ENCODE results near the gene LIG1. TPM values are rescaled to one million over a fixed set of nuclear protein-coding genes. Genes with fewer than 3 reads are reported as not detected.

Gene LIG1
- total and polyA plus RNA-seq, 9 of the 15 experiments (the other 6 are each of a cell fraction or from before 2014, with no cell fraction given), result 9.6 to 114 (median 71.1) TPM

DNA sequence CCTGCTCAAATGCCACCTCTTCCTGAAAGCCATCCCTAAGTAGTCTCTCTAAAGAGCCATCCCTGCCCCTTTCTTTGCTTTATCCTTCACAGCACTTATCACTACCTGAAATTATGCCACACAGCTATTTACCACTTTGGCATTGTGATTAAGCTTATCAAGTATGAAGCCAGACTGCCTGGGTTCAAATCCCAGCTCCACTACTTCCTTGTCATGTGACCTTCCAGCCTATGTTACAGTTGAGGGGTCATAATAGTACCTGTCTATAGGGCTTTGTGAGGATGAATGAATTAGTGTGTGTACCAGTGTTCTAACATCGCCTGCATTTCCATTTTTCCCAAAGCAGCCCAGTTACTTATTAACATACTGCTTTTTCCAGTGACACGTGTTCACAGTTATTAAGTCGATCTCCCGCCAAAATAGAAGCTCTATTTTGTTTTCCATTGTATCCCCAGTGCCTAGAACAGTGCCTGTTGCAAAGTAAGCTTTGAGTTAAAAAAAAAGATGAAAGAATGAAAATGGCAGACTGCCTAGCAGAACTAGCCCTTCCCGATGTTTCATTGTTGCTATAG is 33.2 kb upstream of the LIG1 start (continued):
- TF ChIP-seq, protein P1, sequence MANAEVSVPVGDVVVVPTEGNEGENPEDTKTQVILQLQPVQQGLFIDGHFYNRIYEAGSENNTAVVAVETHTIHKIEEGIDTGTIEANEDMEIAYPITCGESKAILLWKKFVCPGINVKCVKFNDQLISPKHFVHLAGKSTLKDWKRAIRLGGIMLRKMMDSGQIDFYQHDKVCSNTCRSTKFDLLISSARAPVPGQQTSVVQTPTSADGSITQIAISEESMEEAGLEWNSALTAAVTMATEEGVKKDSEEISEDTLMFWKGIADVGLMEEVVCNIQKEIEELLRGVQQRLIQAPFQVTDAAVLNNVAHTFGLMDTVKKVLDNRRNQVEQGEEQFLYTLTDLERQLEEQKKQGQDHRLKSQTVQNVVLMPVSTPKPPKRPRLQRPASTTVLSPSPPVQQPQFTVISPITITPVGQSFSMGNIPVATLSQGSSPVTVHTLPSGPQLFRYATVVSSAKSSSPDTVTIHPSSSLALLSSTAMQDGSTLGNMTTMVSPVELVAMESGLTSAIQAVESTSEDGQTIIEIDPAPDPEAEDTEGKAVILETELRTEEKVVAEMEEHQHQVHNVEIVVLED (CRISPR knock-in tag; IDR thresholded peaks at IDR 0.05), result no peak
- TF ChIP-seq HDAC2 (IDR thresholded peaks at IDR 0.05) (peak; percentile 19; the same call in 1 of the 2 replicates), TBL1XR1 (IDR thresholded peaks at IDR 0.05; ENCODE audit: low read length in 2 of 2) (no peak), RNF2 (IDR thresholded peaks at IDR 0.05) (no peak), NONO (IDR thresholded peaks at IDR 0.05; ENCODE audit: low read depth in 2 of 2, low read length in 1 of 2) (no peak), ZNF41 (CRISPR knock-in tag; conservative IDR thresholded peaks at IDR 0.05) (no peak), POLR2G (IDR thresholded peaks at IDR 0.05; ENCODE audit: low read depth, low read length) (no peak), SAFB (IDR thresholded peaks at IDR 0.05; ENCODE audit: borderline replicate concordance, low read depth, low read length) (no peak), ZNF3 (CRISPR knock-in tag; IDR thresholded peaks at IDR 0.05) (no peak), HNRNPL (IDR thresholded peaks at IDR 0.05; ENCODE audit: low read depth, low read length) (no peak), FOXK1 (CRISPR knock-in tag; IDR thresholded peaks at IDR 0.05; ENCODE audit: borderline replicate concordance) (no peak), TBP (optimal IDR thresholded peaks at IDR 0.05; ENCODE audit: low read depth, low read length) (no peak), HMG20A (CRISPR knock-in tag; conservative IDR thresholded peaks at IDR 0.05) (no peak), NEUROD1 (IDR thresholded peaks at IDR 0.05; ENCODE audit: borderline replicate concordance, low read depth, low read length, partially characterized antibody) (no peak), SP2 (IDR thresholded peaks at IDR 0.05; ENCODE audit: extremely low read depth, low read depth, low read length, poor library complexity, severe bottlenecking) (no peak), ZNF785 (CRISPR knock-in tag; IDR thresholded peaks at IDR 0.05) (no peak), NCOA1 (IDR thresholded peaks at IDR 0.05; ENCODE audit: low read depth) (no peak), KDM2B (CRISPR knock-in tag; IDR thresholded peaks at IDR 0.05) (no peak), MYNN (IDR thresholded peaks at IDR 0.05) (0 out of 2 replicates have a peak, but pooled peaks have one; percentile 54), MYNN (CRISPR knock-in tag; IDR thresholded peaks at IDR 0.05) (no peak), NR2C2 (CRISPR knock-in tag; IDR thresholded peaks at IDR 0.05) (no peak), NR2C2 (tag; IDR thresholded peaks at IDR 0.05) (peak; percentile 52; the same call in 1 of the 2 replicates)
- TF ChIP-seq, protein P2, sequence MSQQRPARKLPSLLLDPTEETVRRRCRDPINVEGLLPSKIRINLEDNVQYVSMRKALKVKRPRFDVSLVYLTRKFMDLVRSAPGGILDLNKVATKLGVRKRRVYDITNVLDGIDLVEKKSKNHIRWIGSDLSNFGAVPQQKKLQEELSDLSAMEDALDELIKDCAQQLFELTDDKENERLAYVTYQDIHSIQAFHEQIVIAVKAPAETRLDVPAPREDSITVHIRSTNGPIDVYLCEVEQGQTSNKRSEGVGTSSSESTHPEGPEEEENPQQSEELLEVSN (IDR thresholded peaks at IDR 0.05; ENCODE audit: borderline replicate concordance in 1 of 2, extremely low read depth in 1 of 2, insufficient read depth in 1 of 2, insufficient read length in 1 of 2, low read depth in 1 of 2, low read length in 1 of 2, poor library complexity in 1 of 2, severe bottlenecking in 1 of 2), result peak in 1 of 2 experiments; percentile 13
- TF ChIP-seq, protein P3, sequence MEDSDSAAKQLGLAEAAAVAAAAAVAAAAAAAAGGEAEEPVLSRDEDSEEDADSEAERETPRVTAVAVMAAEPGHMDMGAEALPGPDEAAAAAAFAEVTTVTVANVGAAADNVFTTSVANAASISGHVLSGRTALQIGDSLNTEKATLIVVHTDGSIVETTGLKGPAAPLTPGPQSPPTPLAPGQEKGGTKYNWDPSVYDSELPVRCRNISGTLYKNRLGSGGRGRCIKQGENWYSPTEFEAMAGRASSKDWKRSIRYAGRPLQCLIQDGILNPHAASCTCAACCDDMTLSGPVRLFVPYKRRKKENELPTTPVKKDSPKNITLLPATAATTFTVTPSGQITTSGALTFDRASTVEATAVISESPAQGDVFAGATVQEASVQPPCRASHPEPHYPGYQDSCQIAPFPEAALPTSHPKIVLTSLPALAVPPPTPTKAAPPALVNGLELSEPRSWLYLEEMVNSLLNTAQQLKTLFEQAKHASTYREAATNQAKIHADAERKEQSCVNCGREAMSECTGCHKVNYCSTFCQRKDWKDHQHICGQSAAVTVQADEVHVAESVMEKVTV (CRISPR knock-in tag; IDR thresholded peaks at IDR 0.05), result no peak
- TF ChIP-seq, protein P4, sequence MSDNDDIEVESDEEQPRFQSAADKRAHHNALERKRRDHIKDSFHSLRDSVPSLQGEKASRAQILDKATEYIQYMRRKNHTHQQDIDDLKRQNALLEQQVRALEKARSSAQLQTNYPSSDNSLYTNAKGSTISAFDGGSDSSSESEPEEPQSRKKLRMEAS (CRISPR knock-in tag; IDR thresholded peaks at IDR 0.05), result no peak

Measured in K562 (cell line).